AG04450 (cell line): ENCODE results near the gene ZSWIM1. TPM values are rescaled to one million over a fixed set of nuclear protein-coding genes. Genes with fewer than 3 reads are reported as not detected.
"Not testable (repeated sequence)": the region's sequence is repeated elsewhere in the genome, so short reads cannot be mapped to it uniquely, and the experiment has no call there.

Source experiments
- CTCF ChIA-PET: fragments of 300-600, 350-600 bp; formaldehyde crosslinking; extraction: SDS; loops from one replicate; lab custom pipeline; 2022; ENCODE audit warnings: antibody characterized with exemption, inconsistent platforms; lab: Charles Lee
- POLR2A ChIA-PET: fragments of 350-600 bp; formaldehyde crosslinking; extraction: SDS; loops from one replicate; lab custom pipeline; 2021; ENCODE audit warnings: antibody characterized with exemption, inconsistent platforms; lab: Yijun Ruan, JAX
- DNase-seq: peaks from one replicate; pipeline ENCODE4 v3.0.0-alpha.2; 2011; ENCODE audit warnings: low read depth, low spot score
- H3K27ac ChIP-seq: one replicate; pipeline ENCODE4 v1.5.1; 2012; ENCODE audit warnings: low read depth, low read length, control low read depth
- H3K27me3 ChIP-seq: one replicate; pipeline ENCODE4 v1.6.0; 2012; ENCODE audit warnings: low read length; ENCODE audit not compliant: control insufficient read depth, insufficient read depth
- H3K4me3 ChIP-seq: 2 replicates; pipeline ENCODE4 v1.5.1; 2011; ENCODE audit warnings: mild to moderate bottlenecking, low read depth, low read length, control low read depth
- H3K9me3 ChIP-seq: 2 replicates; pipeline ENCODE4 v1.5.1; 2012; ENCODE audit warnings: low read length; ENCODE audit not compliant: control insufficient read depth, insufficient read depth
- polyA plus RNA-seq: library from polyadenylated mRNA; depleted of rRNA; stranded (reverse); fragments of >200 nt; gene quantifications from 2 replicates; pipeline ENCODE4 v1.2.3, GENCODE V29; 2011
- TF ChIP-seq, protein P1 (sequence below): IDR thresholded peaks from 2 replicates; pipeline ENCODE4 v1.5.1; 2011; ENCODE audit warnings: low read depth, low read length, control low read depth, inconsistent platforms

Gene ZSWIM1
- polyA plus RNA-seq, 1 experiment, result 5.3 TPM

DNA sequence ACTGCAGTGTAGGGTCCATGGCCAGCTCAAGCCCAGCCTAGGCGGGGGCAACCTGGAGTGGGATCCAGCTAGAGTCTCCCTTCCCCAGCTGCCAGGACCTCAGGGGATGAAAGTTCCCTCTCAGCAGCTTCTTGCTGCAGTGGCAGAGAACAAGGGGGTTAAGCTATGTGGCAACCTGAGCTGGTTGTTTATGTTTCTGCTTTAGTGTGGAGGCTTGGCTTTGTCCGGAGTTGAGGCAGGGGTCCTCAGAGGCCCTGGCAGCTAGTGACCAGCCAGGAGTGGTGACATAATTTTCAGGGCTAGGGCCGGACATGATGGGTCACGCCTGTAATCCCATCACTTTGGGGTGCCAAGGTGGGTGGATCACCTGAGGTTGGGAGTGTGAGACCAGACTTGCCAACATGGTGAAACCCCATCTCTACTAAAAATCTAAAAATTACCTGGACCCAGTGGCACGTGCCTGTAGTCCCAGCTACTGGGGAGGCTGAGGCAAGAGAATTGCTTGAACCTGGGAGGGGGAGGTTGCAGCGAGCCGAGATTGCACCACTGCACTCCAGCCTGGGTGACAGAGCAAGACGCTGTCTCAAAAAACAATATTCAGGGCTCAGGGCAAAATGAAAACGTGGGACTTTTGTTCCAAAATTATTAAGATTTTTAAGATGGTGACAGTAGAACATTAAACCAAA lies 44.9 kb downstream of the ZSWIM1 start:
- POLR2A ChIA-PET, result interaction anchor here (1.2 to 4.1 kb wide), 2 partner anchors 9 to 14 kb away, joined by 4 to 47 read pairs; partner anchors contain the start of genes PCIF1 and PLTP
- no peak for DNase-seq
- H3K9me3 ChIP-seq, result no peaks in the 10 kb centered on the region
- TF ChIP-seq, protein P1, sequence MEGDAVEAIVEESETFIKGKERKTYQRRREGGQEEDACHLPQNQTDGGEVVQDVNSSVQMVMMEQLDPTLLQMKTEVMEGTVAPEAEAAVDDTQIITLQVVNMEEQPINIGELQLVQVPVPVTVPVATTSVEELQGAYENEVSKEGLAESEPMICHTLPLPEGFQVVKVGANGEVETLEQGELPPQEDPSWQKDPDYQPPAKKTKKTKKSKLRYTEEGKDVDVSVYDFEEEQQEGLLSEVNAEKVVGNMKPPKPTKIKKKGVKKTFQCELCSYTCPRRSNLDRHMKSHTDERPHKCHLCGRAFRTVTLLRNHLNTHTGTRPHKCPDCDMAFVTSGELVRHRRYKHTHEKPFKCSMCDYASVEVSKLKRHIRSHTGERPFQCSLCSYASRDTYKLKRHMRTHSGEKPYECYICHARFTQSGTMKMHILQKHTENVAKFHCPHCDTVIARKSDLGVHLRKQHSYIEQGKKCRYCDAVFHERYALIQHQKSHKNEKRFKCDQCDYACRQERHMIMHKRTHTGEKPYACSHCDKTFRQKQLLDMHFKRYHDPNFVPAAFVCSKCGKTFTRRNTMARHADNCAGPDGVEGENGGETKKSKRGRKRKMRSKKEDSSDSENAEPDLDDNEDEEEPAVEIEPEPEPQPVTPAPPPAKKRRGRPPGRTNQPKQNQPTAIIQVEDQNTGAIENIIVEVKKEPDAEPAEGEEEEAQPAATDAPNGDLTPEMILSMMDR, result no peak
- no peak overlapping the region for H3K4me3 ChIP-seq
- CTCF ChIA-PET, result interaction anchor here (0.7 to 1.5 kb wide), 3 partner anchors 36 to 44 kb away, joined by 3 to 5 read pairs (median 4); no protein-coding TSS in a partner anchor
- H3K27ac ChIP-seq, result no peak overlapping the region
- no peaks in the 10 kb centered on the region for H3K27me3 ChIP-seq

DNA sequence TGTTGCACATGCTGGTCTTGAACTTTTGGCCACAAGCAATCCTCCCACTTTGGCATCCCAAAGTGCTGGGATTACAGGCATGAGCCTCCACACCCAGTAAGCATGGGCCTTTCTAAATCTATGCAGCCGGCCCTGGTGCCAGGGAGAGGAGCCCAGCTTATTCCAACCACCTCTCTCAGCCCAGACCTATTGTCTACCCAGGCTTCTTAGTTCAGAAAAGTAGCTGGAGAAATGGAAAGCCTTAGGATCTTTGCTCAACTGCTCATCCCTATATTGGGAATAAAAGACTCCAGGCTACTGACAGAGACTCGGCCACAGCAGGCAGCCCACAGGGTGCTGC lies 45.7 kb downstream of the ZSWIM1 start:
- DNase-seq, result no peak
- Histone ChIP-seq H3K4me3 (no peak overlapping the region), H3K27me3 (no peaks in the 10 kb centered on the region), H3K9me3 (no peaks in the 10 kb centered on the region), H3K27ac (no peak overlapping the region)
- TF ChIP-seq, protein P1, result no peak
- POLR2A ChIA-PET, result interaction anchor here (4.1 kb wide), 1 partner anchor 8 kb away, joined by 47 read pairs; the partner anchor contains the start of gene PCIF1
- CTCF ChIA-PET, result interaction anchor here (1.1 kb wide), 1 partner anchor 37 kb away, joined by 3 read pairs; no protein-coding TSS in a partner anchor

DNA sequence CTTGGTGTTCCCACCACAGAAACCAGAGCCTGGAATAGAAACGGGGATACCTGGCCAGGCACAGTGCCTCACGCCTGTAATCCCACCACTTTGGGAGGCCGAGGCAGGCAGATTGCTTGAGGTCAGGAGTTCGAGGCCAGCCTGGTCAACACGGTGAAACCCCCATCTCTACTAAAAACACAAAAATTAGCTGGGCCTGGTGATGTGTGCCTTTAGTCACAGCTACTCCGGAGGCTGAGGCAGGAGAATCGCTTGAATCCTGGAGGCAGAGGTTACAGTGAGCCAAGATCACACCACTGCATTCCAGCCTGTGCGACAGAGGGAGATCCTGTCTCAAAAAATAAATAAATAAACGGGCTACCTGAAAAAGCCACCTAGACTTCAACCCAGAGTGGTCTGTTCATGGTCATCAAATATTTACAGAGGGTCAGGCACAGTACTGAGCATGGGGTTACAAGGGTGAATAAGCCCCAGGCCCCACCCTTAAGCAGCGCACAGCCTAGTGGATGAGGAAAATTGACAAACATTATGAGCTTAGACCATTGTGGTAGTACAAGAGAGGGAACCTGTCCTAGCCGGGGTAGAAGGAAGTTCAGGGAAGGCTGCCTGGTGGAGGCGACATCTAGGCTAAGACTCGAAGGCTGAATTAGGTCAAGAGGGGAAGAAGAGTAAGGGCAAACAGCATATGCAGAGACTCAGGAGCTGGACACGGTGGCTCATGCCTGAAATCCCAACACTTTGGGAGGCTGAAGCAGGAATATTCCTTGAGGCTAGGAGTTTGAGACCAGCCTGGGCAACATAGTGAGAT lies 46.2 kb downstream of the ZSWIM1 start:
- POLR2A ChIA-PET, result interaction anchor here (1.1 to 4.1 kb wide), 2 partner anchors 7 to 101 kb away, joined by 3 to 47 read pairs; partner anchors contain the start of gene PCIF1
- no peak overlapping the region for H3K4me3 ChIP-seq
- no peak overlapping the region for H3K27ac ChIP-seq
- DNase-seq, result no peak
- CTCF ChIA-PET, result interaction anchor here (0.8 to 1.1 kb wide), 3 partner anchors 37 to 43 kb away, joined by 3 to 5 read pairs (median 4); no protein-coding TSS in a partner anchor
- H3K9me3 ChIP-seq, result no peaks in the 10 kb centered on the region
- H3K27me3 ChIP-seq, result no peaks in the 10 kb centered on the region
- TF ChIP-seq, protein P1, result no peak

DNA sequence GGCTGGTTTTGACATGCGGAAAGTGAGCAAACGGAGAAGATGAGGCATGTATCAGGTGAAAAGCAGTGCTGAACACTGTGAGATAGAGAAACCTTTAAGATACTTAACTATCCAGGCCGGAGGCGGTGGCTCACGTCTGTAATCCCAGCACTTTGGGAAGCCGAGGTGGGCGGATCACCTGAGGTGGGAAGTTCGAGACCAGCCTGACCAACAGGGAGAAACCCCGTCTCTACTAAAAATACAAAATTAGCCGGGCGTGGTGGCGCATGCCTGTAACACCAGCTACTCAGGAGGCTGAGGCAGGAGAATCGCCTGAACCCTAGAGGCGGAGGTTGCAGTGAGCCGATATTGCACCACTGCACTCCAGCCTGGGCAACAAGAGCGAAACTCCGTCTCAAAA lies 50.7 kb downstream of the ZSWIM1 start:
- H3K4me3 ChIP-seq, H3K27ac ChIP-seq, DNase-seq, H3K9me3 ChIP-seq, H3K27me3 ChIP-seq: not testable (repeated sequence)
- POLR2A ChIA-PET, result interaction anchor here (1.0 kb wide), 1 partner anchor 12 kb away, joined by 4 read pairs; no protein-coding TSS in a partner anchor
- CTCF ChIA-PET, result interaction anchor here (1.2 to 1.6 kb wide), 2 partner anchors 38 to 132 kb away, joined by 3 to 6 read pairs; no protein-coding TSS in a partner anchor

DNA sequence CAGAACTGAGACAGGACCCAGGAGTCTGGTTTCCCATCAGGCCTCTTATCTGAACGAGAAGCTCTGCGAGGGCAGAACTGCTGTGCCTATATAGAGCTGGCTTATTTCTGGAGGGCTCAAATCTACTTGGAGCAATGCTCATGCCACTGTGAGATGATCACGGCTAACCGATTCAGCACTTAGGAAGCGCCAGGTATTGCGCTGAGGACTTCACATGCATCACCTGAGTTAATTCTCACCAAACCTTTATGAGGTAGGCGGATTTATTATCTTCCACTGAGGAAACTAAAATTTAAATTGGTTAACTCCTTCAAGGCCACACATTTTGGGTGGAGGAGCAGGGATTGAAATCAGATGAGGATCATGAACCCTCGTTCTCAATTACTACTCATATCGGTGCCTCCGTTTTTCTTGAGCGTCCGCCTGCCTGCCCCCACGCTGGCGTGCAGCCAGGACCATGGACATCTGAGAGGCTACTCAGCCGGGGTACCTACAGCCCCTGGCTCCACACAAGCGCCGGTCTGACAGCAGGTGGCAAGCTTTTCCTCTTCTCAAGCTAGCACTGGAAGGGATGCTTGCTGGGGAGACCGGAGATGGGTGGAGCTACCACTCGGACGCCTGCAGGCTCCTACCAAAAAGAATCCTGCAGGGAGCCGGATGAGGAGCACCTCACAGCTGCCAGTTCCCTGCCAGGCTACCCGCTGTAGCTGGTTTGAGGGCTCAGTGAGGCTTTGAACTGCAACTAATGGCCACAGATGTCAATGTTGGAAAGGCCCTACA lies 52.4 kb downstream of the ZSWIM1 start:
- ChIA-PET CTCF (interaction anchor here (0.5 to 2.8 kb wide), 7 partner anchors 9 to 54 kb away, joined by 3 to 19 read pairs (median 3); no protein-coding TSS in a partner anchor), POLR2A (interaction anchor here (0.7 to 5.1 kb wide), 14 partner anchors 8 to 154 kb away, joined by 3 to 57 read pairs (median 8); partner anchors contain the start of genes CTSA, NEURL2 and PLTP)
- Histone ChIP-seq H3K27ac (peak overlapping the region; percentile 98), H3K27me3 (no peaks in the 10 kb centered on the region), H3K4me3 (peak overlapping the region; percentile 92), H3K9me3 (no peaks in the 10 kb centered on the region; the same call in 1 of the 2 replicates)
- DNase-seq, result no peak
- TF ChIP-seq, protein P1, result peak; percentile 21; the same call in 1 of the 2 replicates
